Measurements from ENCODE around the gene RABEPK.
"Not testable (repeated sequence)": the region's sequence is repeated elsewhere in the genome, so short reads cannot be mapped to it uniquely, and the experiment has no call there.

The RABEPK gene

GRCh38 chr9:125195591-125195990, 4.8 kb upstream of the RABEPK start:
- DNase-seq, result not testable (repeated sequence)

- no peak for DNase-seq
Measured at GRCh38 chr9:125202846-125203618, 2.7 kb downstream of the RABEPK start.

- DNase-seq, result no peak
Measured at GRCh38 chr9:125204477-125204876, 4.1 kb downstream of the RABEPK start.

GRCh38 chr9:125214186-125214585, 13.8 kb downstream of the RABEPK start:
- DNase-seq, result no peak

GRCh38 chr9:125218621-125219020, 18.3 kb downstream of the RABEPK start:
- DNase-seq, result no peak

- DNase-seq, result not testable (repeated sequence)
Measured at GRCh38 chr9:125224858-125225257, 24.5 kb downstream of the RABEPK start.

GRCh38 chr9:125227761-125228160, 27.4 kb downstream of the RABEPK start:
- no peak for DNase-seq

- DNase-seq, result no peak
Measured at GRCh38 chr9:125233678-125234077, 33.3 kb downstream of the RABEPK start.

- not testable (repeated sequence) for DNase-seq
Measured at GRCh38 chr9:125234099-125234498, 33.8 kb downstream of the RABEPK start.

GRCh38 chr9:125235804-125236519, 35.6 kb downstream of the RABEPK start:
- DNase-seq, result no peak

- DNase-seq, result not testable (repeated sequence)
Measured at GRCh38 chr9:125236520-125237159, 36.3 kb downstream of the RABEPK start.

GRCh38 chr9:125238127-125238914, 38.0 kb downstream of the RABEPK start:
- DNase-seq, result no peak

GRCh38 chr9:125238915-125239446, 38.6 kb downstream of the RABEPK start:
- no peak for DNase-seq

GRCh38 chr9:125239631-125240597, 39.6 kb downstream of the RABEPK start:
- no peak for DNase-seq

- peak; percentile 49 for DNase-seq
Measured at GRCh38 chr9:125240649-125240999, 40.3 kb downstream of the RABEPK start.

- DNase-seq, result peak; percentile 100
Measured at GRCh38 chr9:125241000-125241862, 40.9 kb downstream of the RABEPK start, which contains the start of gene HSPA5. Gene HSPA5 (minus strand): TSS chr9:125241343. CDS start chr9:125241126, 217 bp downstream.

- no peak for DNase-seq
Measured at GRCh38 chr9:125241863-125242739, 41.8 kb downstream of the RABEPK start.

- DNase-seq, result no peak
Measured at GRCh38 chr9:125243792-125244260, 43.5 kb downstream of the RABEPK start.

- DNase-seq, result no peak
Measured at GRCh38 chr9:125246261-125246667, 45.9 kb downstream of the RABEPK start.

All from activated naive CD4-positive, alpha-beta T cell treated with anti-CD3 and anti-CD28 coated beads, Interleukin-2, amount 50 U/mL, for 16 hours (primary cell).